ENCODE results near the gene PCDHB8. TPM values are rescaled to one million over a fixed set of nuclear protein-coding genes. Genes with fewer than 3 reads are reported as not detected.
"Not testable (repeated sequence)": the region's sequence is repeated elsewhere in the genome, so short reads cannot be mapped to it uniquely, and the experiment has no call there.

Gene PCDHB8
- polyA plus RNA-seq, result 1 to 10 TPM in 1 of 3 donors, under 1 TPM in 1, not detected in 1; 0.42 to 1.2 TPM

DNA sequence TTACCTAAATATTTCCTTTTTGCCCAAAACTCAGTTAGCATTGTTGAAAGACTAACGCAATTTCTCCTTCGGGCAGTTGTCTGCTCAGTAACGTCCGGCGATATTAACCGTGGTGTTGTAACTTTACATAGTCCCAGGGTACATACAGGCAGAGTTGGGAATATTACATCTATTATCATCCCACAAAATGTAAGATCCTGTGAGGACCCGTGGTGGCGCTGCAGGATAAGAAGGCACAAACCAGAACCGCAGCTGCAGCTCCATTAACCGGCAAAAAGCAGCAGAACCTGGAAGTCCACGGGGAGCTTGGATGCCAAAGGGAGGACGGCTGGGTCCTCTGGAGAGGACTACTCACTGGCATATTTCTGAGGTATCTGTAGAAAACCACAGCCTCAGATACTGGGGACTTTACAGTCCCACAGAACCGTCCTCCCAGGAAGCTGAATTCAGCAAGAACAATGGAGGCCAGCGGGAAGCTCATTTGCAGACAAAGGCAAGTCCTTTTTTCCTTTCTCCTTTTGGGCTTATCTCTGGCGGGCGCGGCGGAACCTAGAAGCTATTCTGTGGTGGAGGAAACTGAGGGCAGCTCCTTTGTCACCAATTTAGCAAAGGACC, at the start of gene PCDHB8:
Gene PCDHB8 (plus strand): TSS at position 214 of the 615 bp plus-strand sequence. CDS start 245 bp downstream, at position 459.
- not testable (repeated sequence) for H3K27ac ChIP-seq (ENCODE audit: low read depth, low read length)
- 16 to 29% (median 26%) methylated on average over 12 to 14 of the region's 18 CpGs for WGBS, 3 donors

DNA sequence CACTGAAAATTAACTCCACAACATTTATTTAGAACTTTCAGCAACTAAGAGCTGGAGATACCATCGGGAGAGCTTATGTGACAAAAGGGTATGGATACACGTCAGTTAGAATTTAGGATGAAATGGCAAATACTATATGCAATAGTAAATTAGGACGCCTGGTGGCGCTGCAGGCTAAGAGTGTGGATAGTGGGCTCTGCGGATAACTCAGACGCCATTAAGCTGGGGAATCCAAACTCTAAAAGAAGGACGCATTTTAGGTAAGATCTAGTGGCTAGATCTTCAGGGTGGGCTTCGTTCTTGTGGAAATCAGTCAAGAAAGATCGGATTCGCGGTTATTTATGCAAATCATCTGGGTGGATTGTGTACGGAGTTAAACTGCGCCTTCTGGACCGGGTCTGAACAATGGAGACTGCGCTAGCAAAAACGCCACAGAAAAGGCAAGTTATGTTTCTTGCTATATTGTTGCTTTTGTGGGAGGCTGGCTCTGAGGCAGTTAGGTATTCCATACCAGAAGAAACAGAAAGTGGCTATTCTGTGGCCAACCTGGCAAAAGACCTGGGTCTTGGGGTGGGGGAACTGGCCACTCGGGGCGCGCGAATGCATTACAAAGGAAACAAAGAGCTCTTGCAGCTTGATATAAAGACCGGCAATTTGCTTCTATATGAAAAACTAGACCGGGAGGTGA, 42.4 kb upstream of the PCDHB8 start, which contains the start of gene PCDHB5:
Gene PCDHB5 (plus strand): TSS at position 177 of the 688 bp plus-strand sequence. CDS start 229 bp downstream, at position 406.
- H3K27ac ChIP-seq (ENCODE audit: low read depth, low read length), result no peak within 1 kb of the TSS
- 14 to 19% (median 18%) methylated on average over 22 of the region's 22 CpGs for WGBS, 3 donors

DNA sequence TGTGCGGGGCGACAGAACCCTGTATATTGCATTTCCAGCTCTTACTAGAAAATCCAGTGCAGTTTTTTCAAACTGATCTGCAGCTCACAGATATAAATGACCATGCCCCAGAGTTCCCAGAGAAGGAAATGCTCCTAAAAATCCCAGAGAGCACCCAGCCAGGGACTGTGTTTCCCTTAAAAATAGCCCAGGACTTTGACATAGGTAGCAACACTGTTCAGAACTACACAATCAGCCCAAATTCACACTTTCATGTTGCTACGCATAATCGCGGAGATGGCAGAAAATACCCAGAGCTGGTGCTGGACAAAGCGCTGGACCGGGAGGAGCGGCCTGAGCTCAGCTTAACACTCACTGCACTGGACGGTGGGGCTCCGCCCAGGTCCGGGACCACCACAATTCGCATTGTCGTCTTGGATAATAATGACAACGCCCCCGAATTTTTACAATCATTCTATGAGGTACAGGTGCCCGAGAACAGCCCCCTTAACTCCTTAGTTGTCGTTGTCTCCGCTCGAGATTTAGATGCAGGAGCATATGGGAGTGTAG, 41.8 kb upstream of the PCDHB8 start:
- H3K27ac ChIP-seq (ENCODE audit: low read depth, low read length), result no peak overlapping the region
- 36 to 48% (median 41%) methylated on average over 19 of the region's 19 CpGs for WGBS, 3 donors

DNA sequence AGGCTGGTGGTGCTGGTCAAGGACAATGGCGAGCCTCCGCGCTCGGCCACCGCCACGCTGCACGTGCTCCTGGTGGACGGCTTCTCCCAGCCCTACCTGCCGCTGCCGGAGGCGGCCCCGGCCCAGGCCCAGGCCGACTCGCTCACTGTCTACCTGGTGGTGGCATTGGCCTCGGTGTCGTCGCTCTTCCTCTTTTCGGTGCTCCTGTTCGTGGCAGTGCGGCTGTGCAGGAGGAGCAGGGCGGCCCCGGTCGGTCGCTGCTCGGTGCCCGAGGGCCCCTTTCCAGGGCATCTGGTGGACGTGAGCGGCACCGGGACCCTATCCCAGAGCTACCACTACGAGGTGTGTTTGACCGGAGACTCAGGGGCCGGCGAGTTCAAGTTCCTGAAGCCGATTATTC, 40.2 kb upstream of the PCDHB8 start:
- WGBS, 3 donors, result 46 to 58% (median 52%) methylated on average over 24 to 31 of the region's 34 CpGs
- not testable (repeated sequence) for H3K27ac ChIP-seq (ENCODE audit: low read depth, low read length)

DNA sequence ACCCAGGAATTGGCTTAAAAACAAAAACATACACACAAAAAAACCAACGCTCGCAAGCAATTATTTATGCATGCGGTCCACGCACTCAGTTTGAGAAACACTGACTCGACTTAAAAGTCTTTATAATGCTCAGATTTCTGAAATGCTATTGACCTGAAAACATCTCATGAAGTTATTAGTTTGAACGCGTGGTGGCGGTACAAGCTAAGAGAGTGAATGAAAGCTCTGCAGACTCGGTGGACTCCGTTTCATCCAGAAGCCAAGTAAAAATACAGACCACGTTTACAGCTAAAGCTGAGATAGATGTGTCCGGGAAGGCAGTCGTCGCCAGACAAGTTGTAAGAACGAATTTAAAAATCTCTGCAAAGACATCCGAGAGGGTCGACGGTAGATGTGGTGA, 27.8 kb upstream of the PCDHB8 start, which contains the start of gene PCDHB6:
Gene PCDHB6 (plus strand): TSS at position 246 of the 400 bp plus-strand sequence. CDS start 201 bp downstream, outside the sequence.
- 11 to 17% (median 11%) methylated on average over 18 of the region's 18 CpGs for WGBS, 3 donors
- no peak within 1 kb of the TSS for H3K27ac ChIP-seq (ENCODE audit: low read depth, low read length)

DNA sequence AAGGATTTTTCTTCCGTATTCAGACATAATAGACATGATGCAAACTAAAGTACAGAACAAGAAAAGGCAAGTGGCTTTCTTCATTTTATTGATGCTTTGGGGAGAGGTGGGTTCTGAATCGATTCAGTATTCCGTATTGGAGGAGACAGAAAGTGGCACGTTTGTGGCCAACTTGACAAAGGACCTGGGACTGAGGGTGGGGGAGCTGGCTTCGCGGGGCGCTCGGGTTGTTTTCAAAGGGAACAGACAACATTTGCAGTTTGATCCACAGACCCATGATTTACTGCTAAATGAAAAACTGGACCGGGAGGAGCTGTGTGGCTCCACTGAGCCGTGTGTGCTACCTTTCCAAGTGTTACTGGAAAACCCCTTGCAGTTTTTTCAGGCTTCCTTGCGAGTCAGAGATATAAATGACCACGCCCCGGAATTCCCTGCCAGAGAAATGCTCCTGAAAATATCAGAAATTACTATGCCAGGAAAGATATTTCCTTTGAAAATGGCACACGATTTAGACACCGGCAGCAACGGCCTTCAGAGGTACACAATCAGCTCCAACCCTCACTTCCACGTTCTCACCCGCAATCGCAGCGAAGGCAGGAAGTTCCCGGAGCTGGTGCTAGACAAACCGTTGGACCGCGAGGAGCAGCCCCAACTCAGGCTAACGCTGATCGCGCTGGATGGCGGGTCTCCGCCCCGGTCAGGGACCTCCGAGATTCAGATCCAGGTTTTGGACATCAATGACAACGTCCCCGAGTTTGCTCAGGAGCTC, 27.2 kb upstream of the PCDHB8 start:
- 35 to 45% (median 38%) methylated on average over 33 of the region's 33 CpGs for WGBS, 3 donors
- H3K27ac ChIP-seq (ENCODE audit: low read depth, low read length), result no peak overlapping the region

DNA sequence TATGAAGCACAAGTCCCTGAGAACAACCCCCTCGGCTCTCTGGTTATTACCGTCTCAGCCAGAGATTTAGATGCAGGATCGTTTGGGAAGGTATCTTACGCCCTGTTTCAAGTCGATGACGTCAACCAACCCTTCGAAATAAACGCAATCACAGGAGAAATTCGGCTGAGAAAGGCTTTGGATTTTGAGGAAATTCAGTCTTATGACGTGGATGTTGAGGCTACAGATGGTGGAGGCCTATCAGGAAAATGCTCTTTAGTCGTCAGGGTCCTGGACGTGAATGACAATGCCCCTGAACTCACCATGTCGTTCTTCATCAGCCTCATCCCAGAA, 26.6 kb upstream of the PCDHB8 start:
- H3K27ac ChIP-seq (ENCODE audit: low read depth, low read length), result no peak overlapping the region
- WGBS, 3 donors, result 30 to 44% (median 30%) methylated on average over 13 of the region's 13 CpGs

DNA sequence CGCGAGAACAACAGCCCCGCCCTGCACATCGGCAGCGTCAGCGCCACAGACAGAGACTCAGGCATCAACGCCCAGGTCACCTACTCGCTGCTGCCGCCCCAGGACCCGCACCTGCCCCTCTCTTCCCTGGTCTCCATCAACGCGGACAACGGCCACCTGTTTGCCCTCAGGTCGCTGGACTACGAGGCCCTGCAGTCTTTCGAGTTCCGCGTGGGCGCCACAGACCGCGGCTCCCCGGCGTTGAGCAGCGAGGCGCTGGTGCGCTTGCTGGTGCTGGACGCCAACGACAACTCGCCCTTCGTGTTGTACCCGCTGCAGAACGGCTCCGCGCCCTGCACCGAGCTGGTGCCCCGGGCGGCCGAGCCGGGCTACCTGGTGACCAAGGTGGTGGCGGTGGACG, 26.0 kb upstream of the PCDHB8 start:
- H3K27ac ChIP-seq (ENCODE audit: low read depth, low read length), result not testable (repeated sequence)
- WGBS, 3 donors, result 28 to 37% (median 32%) methylated on average over 31 to 39 of the region's 41 CpGs

DNA sequence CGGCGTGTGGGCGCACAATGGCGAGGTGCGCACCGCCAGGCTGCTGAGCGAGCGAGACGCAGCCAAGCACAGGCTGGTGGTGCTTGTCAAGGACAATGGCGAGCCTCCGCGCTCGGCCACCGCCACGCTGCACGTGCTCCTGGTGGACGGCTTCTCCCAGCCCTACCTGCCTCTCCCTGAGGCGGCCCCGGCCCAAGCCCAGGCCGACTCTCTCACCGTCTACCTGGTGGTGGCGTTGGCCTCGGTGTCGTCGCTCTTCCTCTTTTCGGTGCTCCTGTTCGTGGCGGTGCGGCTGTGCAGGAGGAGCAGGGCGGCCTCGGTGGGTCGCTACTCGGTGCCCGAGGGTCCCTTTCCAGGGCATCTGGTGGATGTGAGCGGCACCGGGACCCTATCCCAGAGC, 25.5 kb upstream of the PCDHB8 start:
- 24 to 31% (median 27%) methylated on average over 20 to 36 of the region's 36 CpGs for WGBS, 3 donors

DNA sequence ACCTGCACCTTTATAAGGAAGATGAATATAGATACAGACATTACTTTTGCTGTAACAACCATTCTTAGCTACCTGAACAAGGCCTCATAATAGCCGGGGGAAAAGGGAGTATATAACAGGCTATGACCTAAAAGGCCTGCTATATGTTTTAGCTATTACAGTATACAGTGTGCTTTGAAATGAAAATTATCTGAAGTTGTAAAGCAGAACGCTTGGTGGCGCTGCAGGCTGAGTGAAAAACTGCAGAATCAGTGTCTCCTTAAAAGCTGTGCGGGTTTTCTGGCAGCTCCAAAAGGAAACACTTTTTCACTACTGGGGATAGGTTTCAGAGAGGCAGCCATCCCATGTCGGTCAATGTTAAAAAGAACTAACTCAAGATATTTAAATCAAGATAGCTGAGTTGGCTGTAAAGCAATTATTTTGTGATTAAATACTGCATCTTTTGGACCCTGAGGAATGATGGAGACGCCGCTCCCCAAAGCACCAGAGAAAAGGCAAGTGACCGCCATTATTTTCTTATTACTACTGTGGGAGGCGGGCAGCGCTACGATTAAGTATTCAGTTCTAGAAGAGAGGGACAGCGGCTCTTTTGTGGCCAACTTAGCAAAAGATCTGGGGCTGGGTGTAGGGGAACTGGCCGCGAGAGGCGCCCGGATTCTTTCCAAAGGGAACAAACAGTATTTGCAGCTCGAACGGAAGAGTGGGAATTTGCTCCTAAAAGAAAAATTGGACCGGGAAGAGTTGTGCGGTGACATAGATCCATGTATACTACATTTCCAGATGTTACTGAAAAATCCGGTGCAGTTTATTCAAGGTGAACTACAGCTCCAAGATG, 21.8 kb upstream of the PCDHB8 start:
- 23 to 30% (median 30%) methylated on average over 21 of the region's 21 CpGs for WGBS, 3 donors
- no peak overlapping the region for H3K27ac ChIP-seq (ENCODE audit: low read depth, low read length)

More for the DNA sequence above, 25.5 kb upstream of the PCDHB8 start:
- not testable (repeated sequence) for H3K27ac ChIP-seq (ENCODE audit: low read depth, low read length)

DNA sequence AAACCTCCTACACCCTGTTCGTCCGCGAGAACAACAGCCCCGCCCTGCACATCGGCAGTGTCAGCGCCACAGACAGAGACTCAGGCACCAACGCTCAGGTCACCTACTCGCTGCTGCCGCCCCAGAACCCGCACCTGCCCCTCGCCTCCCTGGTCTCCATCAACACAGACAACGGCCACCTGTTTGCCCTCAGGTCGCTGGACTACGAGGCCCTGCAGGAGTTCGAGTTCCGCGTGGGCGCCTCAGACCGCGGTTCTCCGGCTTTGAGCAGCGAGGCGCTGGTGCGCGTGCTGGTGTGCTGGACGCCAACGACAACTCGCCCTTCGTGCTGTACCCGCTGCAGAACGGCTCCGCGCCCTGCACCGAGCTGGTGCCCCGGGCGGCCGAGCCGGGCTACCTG, 20.2 kb upstream of the PCDHB8 start:
- WGBS, 3 donors, result 29 to 37% (median 36%) methylated on average over 24 to 38 of the region's 38 CpGs
- H3K27ac ChIP-seq (ENCODE audit: low read depth, low read length), result not testable (repeated sequence)

DNA sequence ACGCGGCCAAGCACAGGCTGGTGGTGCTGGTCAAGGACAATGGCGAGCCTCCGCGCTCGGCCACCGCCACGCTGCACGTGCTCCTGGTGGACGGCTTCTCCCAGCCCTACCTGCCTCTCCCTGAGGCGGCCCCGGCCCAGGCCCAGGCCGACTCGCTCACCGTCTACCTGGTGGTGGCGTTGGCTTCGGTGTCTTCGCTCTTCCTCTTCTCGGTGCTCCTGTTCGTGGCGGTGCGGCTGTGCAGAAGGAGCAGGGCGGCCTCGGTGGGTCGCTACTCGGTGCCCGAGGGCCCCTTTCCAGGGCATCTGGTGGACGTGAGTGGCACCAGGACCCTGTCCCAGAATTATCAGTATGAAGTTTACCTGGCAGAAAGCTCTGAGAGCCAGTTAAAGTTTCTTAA, 19.7 kb upstream of the PCDHB8 start:
- WGBS, 3 donors, result 36 to 40% (median 38%) methylated on average over 18 to 19 of the region's 28 CpGs
- not testable (repeated sequence) for H3K27ac ChIP-seq (ENCODE audit: low read depth, low read length)

DNA sequence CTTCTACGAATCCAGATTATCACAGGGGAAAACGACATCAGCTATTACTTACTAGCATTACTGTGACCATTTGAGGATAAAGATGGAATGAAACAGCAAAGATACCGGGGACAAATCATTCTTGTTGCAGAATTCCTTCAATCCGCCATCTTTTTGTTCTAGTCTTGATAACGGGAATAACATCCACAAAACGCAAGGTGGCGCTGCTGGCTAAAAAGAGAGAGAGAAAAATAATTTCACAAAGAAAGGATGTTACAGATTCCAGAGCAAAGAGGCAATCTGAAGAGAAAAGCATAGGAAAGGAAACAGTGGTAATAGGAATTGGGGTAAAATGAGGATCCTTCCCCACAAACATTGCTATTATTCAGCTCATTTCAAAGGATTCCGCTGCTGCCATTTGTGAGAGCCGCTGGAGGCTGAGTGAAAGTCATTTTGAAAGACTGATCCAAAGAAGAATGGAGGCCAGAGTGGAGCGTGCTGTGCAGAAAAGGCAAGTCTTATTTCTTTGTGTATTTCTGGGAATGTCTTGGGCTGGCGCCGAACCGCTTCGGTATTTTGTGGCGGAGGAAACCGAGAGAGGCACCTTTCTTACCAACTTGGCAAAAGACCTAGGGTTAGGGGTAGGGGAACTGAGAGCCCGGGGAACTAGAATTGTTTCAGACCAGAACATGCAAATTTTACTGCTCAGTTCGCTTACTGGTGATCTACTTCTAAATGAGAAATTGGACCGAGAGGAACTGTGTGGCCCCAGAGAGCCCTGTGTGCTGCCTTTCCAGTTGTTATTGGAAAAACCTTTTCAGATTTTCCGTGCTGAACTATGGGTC, 5.0 kb upstream of the PCDHB8 start, which contains the start of gene PCDHB7:
Gene PCDHB7 (plus strand): TSS at position 264 of the 824 bp plus-strand sequence. CDS start 192 bp downstream, at position 456.
- 24 to 36% (median 27%) methylated on average over 20 of the region's 20 CpGs for whole genome bisulfite sequencing, 3 donors

DNA sequence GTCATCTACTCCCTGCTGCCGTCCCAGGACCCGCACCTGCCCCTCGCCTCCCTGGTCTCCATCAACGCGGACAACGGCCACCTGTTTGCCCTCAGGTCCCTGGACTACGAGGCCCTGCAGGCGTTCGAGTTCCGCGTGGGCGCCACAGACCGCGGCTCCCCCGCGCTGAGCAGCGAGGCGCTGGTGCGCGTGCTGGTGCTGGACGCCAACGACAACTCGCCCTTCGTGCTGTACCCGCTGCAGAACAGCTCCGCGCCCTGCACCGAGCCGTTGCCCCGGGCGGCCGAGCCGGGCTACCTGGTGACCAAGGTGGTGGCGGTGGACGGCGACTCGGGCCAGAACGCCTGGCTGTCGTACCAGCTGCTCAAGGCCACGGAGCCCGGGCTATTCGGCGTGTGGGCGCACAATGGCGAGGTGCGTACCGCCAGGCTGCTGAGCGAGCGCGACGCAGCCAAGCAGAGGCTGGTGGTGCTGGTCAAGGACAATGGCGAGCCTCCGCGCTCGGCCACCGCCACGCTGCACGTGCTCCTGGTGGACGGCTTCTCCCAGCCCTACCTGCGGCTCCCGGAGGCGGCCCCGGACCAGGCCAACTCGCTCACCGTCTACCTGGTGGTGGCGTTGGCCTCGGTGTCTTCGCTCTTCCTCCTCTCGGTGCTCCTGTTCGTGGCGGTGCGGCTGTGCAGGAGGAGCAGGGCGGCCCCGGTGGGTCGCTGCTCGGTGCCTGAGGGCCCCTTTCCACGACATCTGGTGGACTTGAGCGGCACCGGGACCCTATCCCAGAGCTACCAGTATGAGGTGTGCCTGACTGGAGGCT, 3.1 kb upstream of the PCDHB8 start:
- H3K27ac ChIP-seq (ENCODE audit: low read depth, low read length), result not testable (repeated sequence)
- WGBS, 3 donors, result 34 to 45% (median 36%) methylated on average over 53 to 79 of the region's 79 CpGs

More for the DNA sequence above, 5.0 kb upstream of the PCDHB8 start, which contains the start of gene PCDHB7:
- H3K27ac ChIP-seq (ENCODE audit: low read depth, low read length), result no peak within 1 kb of the TSS

DNA sequence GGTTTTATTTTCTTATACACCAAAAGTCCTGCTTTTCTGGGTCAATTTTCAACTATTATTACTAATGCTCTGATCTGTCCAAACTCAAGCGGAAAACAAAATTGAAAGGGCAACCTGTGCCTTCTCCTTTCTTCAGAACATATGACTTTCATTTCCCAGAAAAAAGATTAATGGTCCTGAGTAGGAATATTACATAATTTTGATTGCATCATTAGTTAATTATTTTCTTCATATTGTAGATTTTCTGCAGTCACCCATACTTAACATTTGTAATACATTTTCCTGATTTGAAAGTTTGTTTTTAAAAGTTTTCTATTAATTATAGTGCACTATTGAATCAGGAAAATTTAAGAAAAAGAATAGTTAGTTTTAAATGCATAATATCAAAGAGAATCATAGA, 1.7 kb upstream of the PCDHB8 start:
- H3K27ac ChIP-seq (ENCODE audit: low read depth, low read length), result no peak overlapping the region
- WGBS, 3 donors, result 59 to 72% (median 63%) methylated on average over 1 of the region's 1 CpG

DNA sequence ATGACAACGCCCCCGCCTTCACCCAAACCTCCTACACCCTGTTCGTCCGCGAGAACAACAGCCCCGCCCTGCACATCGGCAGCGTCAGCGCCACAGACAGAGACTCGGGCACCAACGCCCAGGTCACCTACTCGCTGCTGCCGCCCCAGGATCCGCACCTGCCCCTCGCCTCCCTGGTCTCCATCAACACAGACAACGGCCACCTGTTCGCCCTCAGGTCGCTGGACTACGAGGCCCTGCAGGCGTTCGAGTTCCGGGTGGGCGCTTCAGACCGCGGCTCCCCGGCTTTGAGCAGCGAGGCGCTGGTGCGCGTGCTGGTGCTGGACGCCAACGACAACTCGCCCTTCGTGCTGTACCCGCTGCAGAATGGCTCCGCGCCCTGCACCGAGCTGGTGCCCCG, 1.8 kb downstream of the PCDHB8 start:
- not testable (repeated sequence) for H3K27ac ChIP-seq (ENCODE audit: low read depth, low read length)
- WGBS, 3 donors, result 31 to 46% (median 41%) methylated on average over 25 to 34 of the region's 39 CpGs

All from adipose tissue (tissue), 3 donors.